Measurements from ENCODE around the gene SHC1. TPM values are rescaled to one million over a fixed set of nuclear protein-coding genes. Genes with fewer than 3 reads are reported as not detected.

Gene SHC1, protein sequence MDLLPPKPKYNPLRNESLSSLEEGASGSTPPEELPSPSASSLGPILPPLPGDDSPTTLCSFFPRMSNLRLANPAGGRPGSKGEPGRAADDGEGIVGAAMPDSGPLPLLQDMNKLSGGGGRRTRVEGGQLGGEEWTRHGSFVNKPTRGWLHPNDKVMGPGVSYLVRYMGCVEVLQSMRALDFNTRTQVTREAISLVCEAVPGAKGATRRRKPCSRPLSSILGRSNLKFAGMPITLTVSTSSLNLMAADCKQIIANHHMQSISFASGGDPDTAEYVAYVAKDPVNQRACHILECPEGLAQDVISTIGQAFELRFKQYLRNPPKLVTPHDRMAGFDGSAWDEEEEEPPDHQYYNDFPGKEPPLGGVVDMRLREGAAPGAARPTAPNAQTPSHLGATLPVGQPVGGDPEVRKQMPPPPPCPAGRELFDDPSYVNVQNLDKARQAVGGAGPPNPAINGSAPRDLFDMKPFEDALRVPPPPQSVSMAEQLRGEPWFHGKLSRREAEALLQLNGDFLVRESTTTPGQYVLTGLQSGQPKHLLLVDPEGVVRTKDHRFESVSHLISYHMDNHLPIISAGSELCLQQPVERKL
- total RNA-seq (2012; rRNA removed) = 299 and 313 TPM in 2 replicates

DNA sequence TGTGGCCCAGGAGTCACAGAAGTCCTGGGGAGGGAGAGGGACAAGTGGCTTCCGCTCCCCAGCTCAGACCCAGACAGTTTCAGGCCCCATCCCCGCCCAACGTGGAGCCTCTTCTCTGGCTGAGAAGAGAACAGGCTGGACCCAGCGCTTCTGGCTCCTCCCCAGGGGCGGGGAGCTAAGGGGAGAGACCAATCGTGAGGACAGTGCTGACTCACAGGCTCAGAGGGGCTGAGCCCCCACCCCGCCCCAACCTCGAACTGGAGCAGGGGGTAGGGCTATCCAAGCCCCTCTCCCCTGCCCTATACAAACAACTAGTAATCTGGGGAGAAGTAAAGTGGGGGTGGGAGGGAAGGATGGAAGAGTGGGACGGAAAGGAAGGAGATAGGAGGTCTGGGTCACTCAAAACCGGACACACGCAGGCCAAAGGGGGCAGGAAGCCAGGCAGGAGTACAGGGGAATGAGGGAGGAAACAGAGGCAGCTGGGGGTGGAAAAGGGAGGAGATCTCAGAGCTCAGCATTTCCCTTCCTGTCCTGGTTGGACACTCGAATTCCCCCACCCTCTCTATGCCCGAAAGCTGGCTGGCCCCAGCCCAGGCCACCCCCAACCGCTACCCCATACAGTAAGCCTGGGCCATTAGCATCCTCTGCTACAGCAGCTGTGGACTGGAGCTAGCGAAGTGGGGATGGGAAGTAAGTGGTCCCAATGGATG is at the start of gene SHC1:
Gene SHC1 (minus strand): TSS at position 117 of the 710 bp plus-strand sequence. CDS start 221 bp downstream, outside the sequence.
- Histone ChIP-seq H3K4me3 (ENCODE audit: low read length) (peak within 1 kb of the TSS; percentile 84), H3K4me2 (ENCODE audit: low read length) (peak within 1 kb of the TSS; percentile 97), H3K9me3 (replicated peaks; ENCODE audit: low read length) (no peaks in the 10 kb centered on the region), H3K9ac (ENCODE audit: low read depth, low read length) (peak within 1 kb of the TSS; percentile 94), H3K36me3 (ENCODE audit: insufficient read depth, low read length) (peaks cover 29% of the 10 kb centered on the region), H3K27me3 (ENCODE audit: control insufficient read depth, insufficient read depth, low read length) (no peaks in the 10 kb centered on the region), H3K4me1 (ENCODE audit: control insufficient read depth, insufficient read depth, low read length) (peaks cover 55% of the 10 kb centered on the region)

GRCh38 chr1:155019377-155020245 is 49.1 kb upstream of the SHC1 start:
- peaks cover 24% of the 10 kb centered on the region for H3K4me1 ChIP-seq (ENCODE audit: control insufficient read depth, insufficient read depth, low read length)
- H3K4me2 ChIP-seq (ENCODE audit: low read length) = no peak overlapping the region
- H3K4me3 ChIP-seq (ENCODE audit: low read length) = no peak overlapping the region
- H3K9me3 ChIP-seq (replicated peaks; ENCODE audit: low read length) = no peaks in the 10 kb centered on the region
- no peak overlapping the region for H3K9ac ChIP-seq (ENCODE audit: low read depth, low read length)
- H3K36me3 ChIP-seq (ENCODE audit: insufficient read depth, low read length) = peaks cover 23% of the 10 kb centered on the region
- H3K27me3 ChIP-seq (ENCODE audit: control insufficient read depth, insufficient read depth, low read length) = no peaks in the 10 kb centered on the region

DNA sequence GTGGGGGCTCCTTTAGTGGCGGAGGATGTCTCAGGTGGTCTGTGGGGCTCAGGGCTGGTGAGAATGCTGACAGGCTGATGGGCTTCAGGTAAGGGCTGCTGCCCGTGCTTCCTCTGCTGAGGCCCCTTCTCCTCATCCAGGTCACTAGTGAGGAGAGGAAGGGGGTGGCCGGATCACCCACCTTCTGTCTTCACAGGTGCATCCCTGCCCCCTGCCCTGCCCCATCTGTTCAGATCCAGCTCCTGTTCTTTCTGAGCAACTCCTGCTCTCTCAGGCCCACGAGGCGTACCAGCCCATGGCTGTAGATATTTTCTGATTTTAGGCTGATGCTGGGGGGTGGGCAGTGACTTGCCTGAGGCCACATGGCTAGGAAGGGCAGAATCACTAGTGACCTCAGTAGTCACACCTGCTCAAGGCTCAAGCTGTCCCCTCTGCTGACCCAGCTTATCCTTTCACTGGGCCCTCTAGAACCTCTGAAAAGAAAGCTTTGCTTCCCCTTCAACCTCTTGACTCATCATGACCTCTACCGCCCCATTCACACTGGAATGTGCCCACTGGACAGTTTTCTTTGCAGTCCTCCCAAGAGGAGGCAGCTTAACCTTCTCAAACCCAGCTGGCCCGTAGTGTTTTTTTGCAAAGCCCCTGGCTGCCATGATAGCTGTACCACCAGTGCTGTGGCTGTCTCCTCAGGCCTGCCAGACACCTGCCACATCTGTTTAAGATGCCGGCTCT is 48.2 kb upstream of the SHC1 start:
- Histone ChIP-seq H3K4me1 (ENCODE audit: control insufficient read depth, insufficient read depth, low read length) (peaks cover 24% of the 10 kb centered on the region), H3K27me3 (ENCODE audit: control insufficient read depth, insufficient read depth, low read length) (no peaks in the 10 kb centered on the region), H3K36me3 (ENCODE audit: insufficient read depth, low read length) (peaks cover 32% of the 10 kb centered on the region), H3K9me3 (replicated peaks; ENCODE audit: low read length) (no peaks in the 10 kb centered on the region), H3K4me3 (ENCODE audit: low read length) (no peak overlapping the region), H3K9ac (ENCODE audit: low read depth, low read length) (no peak overlapping the region), H3K4me2 (ENCODE audit: low read length) (peak overlapping the region; percentile 32)

DNA sequence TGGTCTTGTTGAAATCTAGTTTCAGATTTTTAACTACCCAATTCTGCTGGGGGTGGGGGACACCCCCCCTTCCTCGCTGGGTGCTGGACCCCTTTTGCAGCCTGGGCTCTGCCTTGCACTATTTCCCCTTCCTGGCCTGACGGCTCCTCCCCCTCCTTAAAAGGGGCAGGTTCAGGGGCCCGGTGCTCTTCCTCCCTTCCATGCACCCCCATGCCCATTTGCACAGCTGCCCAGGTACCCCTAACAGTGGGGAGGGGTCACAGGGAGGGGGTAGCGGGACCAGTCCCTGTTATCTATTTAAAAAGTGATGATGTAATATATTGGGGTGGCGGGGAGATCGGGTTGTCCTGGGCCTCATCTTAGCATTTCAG is 47.4 kb upstream of the SHC1 start:
- peak overlapping the region; percentile 62 for H3K9ac ChIP-seq (ENCODE audit: low read depth, low read length)
- peaks cover 24% of the 10 kb centered on the region for H3K4me1 ChIP-seq (ENCODE audit: control insufficient read depth, insufficient read depth, low read length)
- no peaks in the 10 kb centered on the region for H3K9me3 ChIP-seq (replicated peaks; ENCODE audit: low read length)
- H3K4me3 ChIP-seq (ENCODE audit: low read length) = peak overlapping the region; percentile 54
- peak overlapping the region; percentile 80 for H3K4me2 ChIP-seq (ENCODE audit: low read length)
- H3K36me3 ChIP-seq (ENCODE audit: insufficient read depth, low read length) = peaks cover 32% of the 10 kb centered on the region
- H3K27me3 ChIP-seq (ENCODE audit: control insufficient read depth, insufficient read depth, low read length) = no peaks in the 10 kb centered on the region

- H3K27me3 ChIP-seq (ENCODE audit: control insufficient read depth, insufficient read depth, low read length) = no peaks in the 10 kb centered on the region
- peak overlapping the region; percentile 62 for H3K9ac ChIP-seq (ENCODE audit: low read depth, low read length)
- peaks cover 34% of the 10 kb centered on the region for H3K36me3 ChIP-seq (ENCODE audit: insufficient read depth, low read length)
- peaks cover 27% of the 10 kb centered on the region for H3K4me1 ChIP-seq (ENCODE audit: control insufficient read depth, insufficient read depth, low read length)
- H3K4me3 ChIP-seq (ENCODE audit: low read length) = peak overlapping the region; percentile 54
- H3K9me3 ChIP-seq (replicated peaks; ENCODE audit: low read length) = no peaks in the 10 kb centered on the region
- peak overlapping the region; percentile 80 for H3K4me2 ChIP-seq (ENCODE audit: low read length)
These were observed 46.7 kb upstream of the SHC1 start for GRCh38 chr1:155017041-155017945.

- Histone ChIP-seq H3K9me3 (replicated peaks; ENCODE audit: low read length) (no peaks in the 10 kb centered on the region), H3K4me2 (ENCODE audit: low read length) (no peak overlapping the region), H3K9ac (ENCODE audit: low read depth, low read length) (no peak overlapping the region), H3K4me1 (ENCODE audit: control insufficient read depth, insufficient read depth, low read length) (peaks cover 35% of the 10 kb centered on the region), H3K27me3 (ENCODE audit: control insufficient read depth, insufficient read depth, low read length) (no peaks in the 10 kb centered on the region), H3K36me3 (ENCODE audit: insufficient read depth, low read length) (peaks cover 36% of the 10 kb centered on the region), H3K4me3 (ENCODE audit: low read length) (no peak overlapping the region)
These were observed 45.8 kb upstream of the SHC1 start for GRCh38 chr1:155016231-155016831.

- no peak overlapping the region for H3K4me2 ChIP-seq (ENCODE audit: low read length)
- H3K4me1 ChIP-seq (ENCODE audit: control insufficient read depth, insufficient read depth, low read length) = peaks cover 35% of the 10 kb centered on the region
- H3K36me3 ChIP-seq (ENCODE audit: insufficient read depth, low read length) = peaks cover 36% of the 10 kb centered on the region
- H3K4me3 ChIP-seq (ENCODE audit: low read length) = no peak overlapping the region
- H3K27me3 ChIP-seq (ENCODE audit: control insufficient read depth, insufficient read depth, low read length) = no peaks in the 10 kb centered on the region
- H3K9ac ChIP-seq (ENCODE audit: low read depth, low read length) = no peak overlapping the region
- H3K9me3 ChIP-seq (replicated peaks; ENCODE audit: low read length) = no peaks in the 10 kb centered on the region
These were observed 45.1 kb upstream of the SHC1 start for GRCh38 chr1:155015527-155016230.

DNA sequence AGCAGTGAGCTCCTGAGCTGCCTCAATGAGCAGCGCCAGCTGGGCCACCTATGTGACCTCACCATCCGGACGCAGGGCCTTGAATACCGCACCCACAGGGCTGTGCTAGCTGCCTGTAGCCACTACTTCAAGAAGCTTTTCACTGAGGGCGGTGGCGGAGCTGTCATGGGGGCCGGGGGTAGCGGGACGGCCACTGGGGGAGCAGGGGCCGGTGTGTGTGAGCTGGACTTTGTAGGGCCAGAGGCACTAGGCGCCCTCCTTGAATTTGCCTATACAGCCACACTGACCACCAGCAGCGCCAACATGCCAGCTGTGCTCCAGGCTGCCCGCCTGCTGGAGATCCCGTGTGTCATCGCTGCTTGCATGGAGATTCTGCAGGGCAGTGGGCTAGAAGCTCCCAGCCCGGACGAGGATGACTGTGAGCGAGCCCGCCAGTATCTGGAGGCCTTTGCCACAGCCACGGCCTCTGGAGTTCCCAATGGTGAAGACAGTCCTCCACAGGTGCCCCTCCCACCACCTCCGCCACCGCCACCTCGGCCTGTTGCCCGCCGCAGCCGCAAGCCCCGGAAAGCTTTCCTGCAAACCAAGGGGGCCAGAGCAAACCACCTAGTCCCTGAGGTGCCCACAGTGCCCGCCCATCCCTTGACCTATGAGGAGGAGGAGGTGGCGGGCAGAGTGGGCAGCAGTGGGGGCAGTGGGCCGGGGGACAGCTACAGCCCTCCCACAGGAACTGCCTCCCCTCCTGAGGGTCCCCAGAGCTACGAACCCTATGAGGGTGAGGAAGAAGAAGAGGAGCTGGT is 44.4 kb upstream of the SHC1 start:
- H3K4me3 ChIP-seq (ENCODE audit: low read length) = no peak overlapping the region
- peaks cover 39% of the 10 kb centered on the region for H3K36me3 ChIP-seq (ENCODE audit: insufficient read depth, low read length)
- no peak overlapping the region for H3K9ac ChIP-seq (ENCODE audit: low read depth, low read length)
- peaks cover 35% of the 10 kb centered on the region for H3K4me1 ChIP-seq (ENCODE audit: control insufficient read depth, insufficient read depth, low read length)
- no peaks in the 10 kb centered on the region for H3K27me3 ChIP-seq (ENCODE audit: control insufficient read depth, insufficient read depth, low read length)
- H3K9me3 ChIP-seq (replicated peaks; ENCODE audit: low read length) = no peaks in the 10 kb centered on the region
- no peak overlapping the region for H3K4me2 ChIP-seq (ENCODE audit: low read length)

GRCh38 chr1:155013632-155014031 is 43.1 kb upstream of the SHC1 start:
- no peaks in the 10 kb centered on the region for H3K27me3 ChIP-seq (ENCODE audit: control insufficient read depth, insufficient read depth, low read length)
- H3K4me3 ChIP-seq (ENCODE audit: low read length) = no peak overlapping the region
- no peak overlapping the region for H3K9ac ChIP-seq (ENCODE audit: low read depth, low read length)
- H3K9me3 ChIP-seq (replicated peaks; ENCODE audit: low read length) = no peaks in the 10 kb centered on the region
- H3K4me2 ChIP-seq (ENCODE audit: low read length) = no peak overlapping the region
- H3K36me3 ChIP-seq (ENCODE audit: insufficient read depth, low read length) = peaks cover 42% of the 10 kb centered on the region
- peaks cover 28% of the 10 kb centered on the region for H3K4me1 ChIP-seq (ENCODE audit: control insufficient read depth, insufficient read depth, low read length)

All from skeletal muscle satellite cell (primary cell).